B cell (primary cell): ENCODE results near the gene SPHK1.

Experiments
- CTCF ChIP-seq: fragments of 200-600 bp; IDR thresholded peaks from one replicate; pipeline ENCODE4 v1.8.0; 2022; ENCODE audit warnings: antibody characterized with exemption, mild to moderate bottlenecking
- EZH2 ChIP-seq: IDR thresholded peaks from 2 replicates; pipeline ENCODE4 v1.6.1; 2012; ENCODE audit warnings: borderline replicate concordance, low read depth, mild to moderate bottlenecking, moderate library complexity, low read length; ENCODE audit not compliant: insufficient read depth, poor library complexity, severe bottlenecking

- TF ChIP-seq CTCF (no peak), EZH2 (no peak)
Measured at GRCh38 chr17:76390003-76390421, 5.6 kb downstream of the SPHK1 start.
